Measurements from ENCODE around the gene NUBPL. TPM values are rescaled to one million over a fixed set of nuclear protein-coding genes. Genes with fewer than 3 reads are reported as not detected.

NUBPL gene
- total RNA-seq, 1 experiment from 2014 or later: 11.6 TPM

- TF ChIP-seq TEAD1 (CRISPR knock-in tag; IDR thresholded peaks at IDR 0.05) (no peak), ZBTB43 (CRISPR knock-in tag; IDR thresholded peaks at IDR 0.05) (no peak), ESRRA (CRISPR knock-in tag; IDR thresholded peaks at IDR 0.05; ENCODE audit: borderline replicate concordance) (no peak), FOXP1 (CRISPR knock-in tag; IDR thresholded peaks at IDR 0.05; ENCODE audit: borderline replicate concordance) (no peak), USF1 (CRISPR knock-in tag; IDR thresholded peaks at IDR 0.05) (no peak), AR (CRISPR knock-in tag; IDR thresholded peaks at IDR 0.05) (no peak)
Measured at GRCh38 chr14:31893221-31893757, 332.1 kb downstream of the NUBPL start (continued).

GRCh38 chr14:31894351-31894750, 333.1 kb downstream of the NUBPL start:
- Mint-ChIP-seq H3K4me1 (peaks cover 29% of the 10 kb centered on the region), H3K36me3 (no peaks in the 10 kb centered on the region), H3K27ac (no peak overlapping the region), H3K9me3 (no peaks in the 10 kb centered on the region), H3K27me3 (ENCODE audit: low read depth) (no peaks in the 10 kb centered on the region), H3K4me3 (no peak overlapping the region)
- CTCF ChIA-PET: interaction anchor here (1.7 kb wide), 1 partner anchor 350 kb away, joined by 4 read pairs; no protein-coding TSS in a partner anchor
- DNase-seq (ENCODE audit: low spot score) (no peak), ATAC-seq (no peak)
- POLR2A ChIA-PET: no interaction called here
- TF ChIP-seq ATF6 (CRISPR knock-in tag; IDR thresholded peaks at IDR 0.05): no peak
- TF ChIP-seq GABPB1 (CRISPR knock-in tag; IDR thresholded peaks at IDR 0.05): no peak
- TF ChIP-seq E2F1 (CRISPR knock-in tag; IDR thresholded peaks at IDR 0.05): no peak
- TF ChIP-seq MXD4 (CRISPR knock-in tag; IDR thresholded peaks at IDR 0.05; ENCODE audit: borderline replicate concordance): no peak
- TF ChIP-seq ARID4B (CRISPR knock-in tag; IDR thresholded peaks at IDR 0.05; ENCODE audit: borderline replicate concordance): no peak
- no peak for TF ChIP-seq GRHL2 (CRISPR knock-in tag; IDR thresholded peaks at IDR 0.05; ENCODE audit: insufficient replicate concordance, severe bottlenecking)
- no peak for TF ChIP-seq SMAD3 (CRISPR knock-in tag; IDR thresholded peaks at IDR 0.05; ENCODE audit: borderline replicate concordance)
- TF ChIP-seq PREB (CRISPR knock-in tag; IDR thresholded peaks at IDR 0.05; ENCODE audit: borderline replicate concordance): no peak
- TF ChIP-seq GTF2I (CRISPR knock-in tag; conservative IDR thresholded peaks at IDR 0.05): no peak
- TF ChIP-seq NR3C1 (CRISPR knock-in tag; conservative IDR thresholded peaks at IDR 0.05; ENCODE audit: low read depth): no peak
- no peak for TF ChIP-seq USF2 (CRISPR knock-in tag; IDR thresholded peaks at IDR 0.05)
- no peak for TF ChIP-seq OVOL2 (CRISPR knock-in tag; IDR thresholded peaks at IDR 0.05; ENCODE audit: borderline replicate concordance)

Data from WTC11 (cell line).